ENCODE results near the gene SSTR3.

DNA sequence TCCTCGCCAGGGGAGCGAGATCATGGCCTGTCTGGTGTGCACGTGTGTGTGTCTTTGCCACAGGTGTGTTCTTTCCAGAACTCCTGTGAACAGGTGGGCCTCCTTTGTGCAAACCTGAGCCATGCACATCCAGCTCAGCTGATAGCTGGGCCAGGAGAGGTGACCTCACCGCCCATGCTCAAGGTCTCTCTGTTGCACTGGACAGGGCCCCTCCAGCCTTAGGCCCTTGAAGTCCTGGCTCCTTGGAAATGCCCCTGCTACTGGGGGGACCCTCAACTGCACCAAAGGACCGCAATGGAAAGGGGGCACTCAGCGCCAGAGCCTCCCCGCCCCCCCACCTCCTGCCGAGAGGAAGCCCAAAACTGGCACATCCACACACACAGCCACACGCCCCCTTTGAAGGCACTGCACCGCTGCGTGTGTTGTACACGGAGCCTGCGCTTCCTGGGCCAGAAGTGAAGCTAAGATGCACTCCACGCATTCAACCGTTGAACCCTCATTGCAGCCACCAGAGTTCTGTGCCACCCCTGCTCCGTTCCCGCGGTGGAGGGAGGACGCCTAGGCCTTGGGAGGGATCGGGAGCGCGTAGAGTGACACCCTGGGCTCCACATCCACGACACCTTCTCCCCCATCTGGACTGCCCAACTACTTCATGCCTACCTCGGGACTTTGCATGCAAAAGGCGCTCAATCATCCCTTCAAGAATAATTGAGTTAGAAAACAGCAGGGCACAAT lies 46.2 kb downstream of the SSTR3 start:
- TF ChIP-seq, protein P1, sequence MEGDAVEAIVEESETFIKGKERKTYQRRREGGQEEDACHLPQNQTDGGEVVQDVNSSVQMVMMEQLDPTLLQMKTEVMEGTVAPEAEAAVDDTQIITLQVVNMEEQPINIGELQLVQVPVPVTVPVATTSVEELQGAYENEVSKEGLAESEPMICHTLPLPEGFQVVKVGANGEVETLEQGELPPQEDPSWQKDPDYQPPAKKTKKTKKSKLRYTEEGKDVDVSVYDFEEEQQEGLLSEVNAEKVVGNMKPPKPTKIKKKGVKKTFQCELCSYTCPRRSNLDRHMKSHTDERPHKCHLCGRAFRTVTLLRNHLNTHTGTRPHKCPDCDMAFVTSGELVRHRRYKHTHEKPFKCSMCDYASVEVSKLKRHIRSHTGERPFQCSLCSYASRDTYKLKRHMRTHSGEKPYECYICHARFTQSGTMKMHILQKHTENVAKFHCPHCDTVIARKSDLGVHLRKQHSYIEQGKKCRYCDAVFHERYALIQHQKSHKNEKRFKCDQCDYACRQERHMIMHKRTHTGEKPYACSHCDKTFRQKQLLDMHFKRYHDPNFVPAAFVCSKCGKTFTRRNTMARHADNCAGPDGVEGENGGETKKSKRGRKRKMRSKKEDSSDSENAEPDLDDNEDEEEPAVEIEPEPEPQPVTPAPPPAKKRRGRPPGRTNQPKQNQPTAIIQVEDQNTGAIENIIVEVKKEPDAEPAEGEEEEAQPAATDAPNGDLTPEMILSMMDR (conservative IDR thresholded peaks at IDR 0.05 in 1 of 2, IDR thresholded peaks at IDR 0.05 in 1 of 2; ENCODE audit: low read depth in 1 of 2, low read length in 2 of 2) = peak in 1 of 2 donors; percentile 4
- no peak for TF ChIP-seq EZH2 (IDR thresholded peaks at IDR 0.05; ENCODE audit: low read length, missing control alignments)
